C4-2B (cell line): ENCODE measurements around the gene ZNF562.

Experiments
- ZFX ChIP-seq: fragments of 450-650 bp; IDR thresholded peaks from 2 replicates; pipeline ENCODE4 v1.6.1; 2017
- TF ChIP-seq, protein P1 (sequence below): fragments of 450-650 bp; conservative IDR thresholded peaks from 2 replicates; pipeline ENCODE4 v1.5.1; 2017; ENCODE audit warnings: mild to moderate bottlenecking

DNA sequence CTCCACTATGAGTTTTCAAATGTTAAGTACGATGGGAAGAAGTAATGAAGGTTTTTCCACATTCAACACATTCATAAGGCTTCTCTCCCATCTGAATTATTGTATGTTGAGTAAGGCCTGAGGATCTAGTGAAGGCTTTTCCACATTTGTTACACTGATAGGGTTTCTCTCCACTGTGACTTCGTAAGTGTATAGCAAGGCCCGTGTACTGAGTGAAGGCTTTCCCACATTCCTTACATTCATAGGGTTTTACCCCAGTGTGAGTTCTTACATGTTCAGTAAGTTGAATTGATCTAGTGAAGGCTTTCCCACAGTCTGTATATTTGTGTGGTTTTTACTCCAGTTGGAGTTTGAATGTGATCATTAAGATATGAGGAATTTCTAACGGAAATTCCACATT lies 49.3 kb upstream of the ZNF562 start:
- TF ChIP-seq, protein P1, sequence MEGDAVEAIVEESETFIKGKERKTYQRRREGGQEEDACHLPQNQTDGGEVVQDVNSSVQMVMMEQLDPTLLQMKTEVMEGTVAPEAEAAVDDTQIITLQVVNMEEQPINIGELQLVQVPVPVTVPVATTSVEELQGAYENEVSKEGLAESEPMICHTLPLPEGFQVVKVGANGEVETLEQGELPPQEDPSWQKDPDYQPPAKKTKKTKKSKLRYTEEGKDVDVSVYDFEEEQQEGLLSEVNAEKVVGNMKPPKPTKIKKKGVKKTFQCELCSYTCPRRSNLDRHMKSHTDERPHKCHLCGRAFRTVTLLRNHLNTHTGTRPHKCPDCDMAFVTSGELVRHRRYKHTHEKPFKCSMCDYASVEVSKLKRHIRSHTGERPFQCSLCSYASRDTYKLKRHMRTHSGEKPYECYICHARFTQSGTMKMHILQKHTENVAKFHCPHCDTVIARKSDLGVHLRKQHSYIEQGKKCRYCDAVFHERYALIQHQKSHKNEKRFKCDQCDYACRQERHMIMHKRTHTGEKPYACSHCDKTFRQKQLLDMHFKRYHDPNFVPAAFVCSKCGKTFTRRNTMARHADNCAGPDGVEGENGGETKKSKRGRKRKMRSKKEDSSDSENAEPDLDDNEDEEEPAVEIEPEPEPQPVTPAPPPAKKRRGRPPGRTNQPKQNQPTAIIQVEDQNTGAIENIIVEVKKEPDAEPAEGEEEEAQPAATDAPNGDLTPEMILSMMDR = no peak
- no peak for TF ChIP-seq ZFX
